Liver (tissue), 9 donors: ENCODE data around the gene RAB17. TPM values are rescaled to one million over a fixed set of nuclear protein-coding genes. Genes with fewer than 3 reads are reported as not detected.
"Not testable (repeated sequence)": the region's sequence is repeated elsewhere in the genome, so short reads cannot be mapped to it uniquely, and the experiment has no call there.

Experiments used
- DNase-seq: peaks from one replicate; pipeline ENCODE4 v3.0.0-alpha.2; 2017; ENCODE audit warnings: low spot score
- H3K27ac ChIP-seq, 2 donors: one replicate each; pipeline ENCODE4 v1.7.0; 2013; ENCODE audit warnings: inconsistent platforms in 2 of 2, low read length in 2 of 2, control low read depth in 1 of 2, low read depth in 1 of 2, mild to moderate bottlenecking in 1 of 2
- H3K27me3 ChIP-seq, 4 donors: one replicate each; pipeline versions ENCODE4 v1.6.1 to v1.7.0; 2013; ENCODE audit warnings: low read length in 3 of 4, inconsistent platforms in 1 of 4, mild to moderate bottlenecking in 1 of 4, moderate library complexity in 1 of 4; ENCODE audit not compliant: control insufficient read depth in 4 of 4, insufficient read depth in 4 of 4
- H3K36me3 ChIP-seq, 4 donors: one replicate each; pipeline versions ENCODE4 v1.6.1 to v1.7.0; 2013; ENCODE audit warnings: low read length in 3 of 4, mild to moderate bottlenecking in 3 of 4, low read depth in 1 of 4, moderate library complexity in 1 of 4; ENCODE audit not compliant: control insufficient read depth in 4 of 4, insufficient read depth in 3 of 4
- H3K4me1 ChIP-seq, 4 donors: one replicate each; pipeline versions ENCODE4 v1.6.1 to v1.7.0; 2013; ENCODE audit warnings: low read length in 3 of 4, mild to moderate bottlenecking in 3 of 4, moderate library complexity in 1 of 4; ENCODE audit not compliant: control insufficient read depth in 4 of 4, insufficient read depth in 4 of 4
- H3K4me3 ChIP-seq, 3 donors: one replicate each; pipeline versions ENCODE4 v1.6.1 to v1.7.0; 2013; ENCODE audit warnings: low read length in 3 of 3, control low read depth in 1 of 3, low read depth in 1 of 3, mild to moderate bottlenecking in 1 of 3
- H3K9ac ChIP-seq, 2 donors: one replicate each; pipeline ENCODE4 v1.7.0; 2013; ENCODE audit warnings: low read length in 2 of 2, mild to moderate bottlenecking in 2 of 2, moderate library complexity in 2 of 2, control low read depth in 1 of 2, low read depth in 1 of 2
- H3K9me3 ChIP-seq, 4 donors: one replicate each; pipeline versions ENCODE4 v1.6.1 to v1.7.0; 2013; ENCODE audit warnings: low read length in 3 of 4; ENCODE audit not compliant: control insufficient read depth in 4 of 4
- ATF3 ChIP-seq: IDR thresholded peaks from 2 replicates; pipeline ENCODE4 v1.6.1; 2016; ENCODE audit warnings: antibody characterized with exemption
- EGR1 ChIP-seq, 2 donors: IDR thresholded peaks; 2 replicates each; pipeline ENCODE4 v1.6.1; 2016 to 2018; ENCODE audit warnings: antibody characterized with exemption in 2 of 2, low read depth in 2 of 2
- FOXA1 ChIP-seq: IDR thresholded peaks from 2 replicates; pipeline ENCODE4 v1.6.1; 2016; ENCODE audit warnings: antibody characterized with exemption
- FOXA2 ChIP-seq: IDR thresholded peaks from 2 replicates; pipeline ENCODE4 v1.6.1; 2016; ENCODE audit warnings: antibody characterized with exemption
- HNF4A ChIP-seq, 2 donors: conservative IDR thresholded peaks; 2 replicates each; pipeline ENCODE4 v1.6.1; 2016; ENCODE audit warnings: antibody characterized with exemption in 2 of 2, mild to moderate bottlenecking in 2 of 2
- HNF4G ChIP-seq: IDR thresholded peaks from 2 replicates; pipeline ENCODE4 v1.6.1; 2016; ENCODE audit warnings: antibody characterized with exemption
- JUND ChIP-seq, 2 donors: IDR thresholded peaks; 2 replicates each; pipeline ENCODE4 v1.6.1; 2016; ENCODE audit warnings: antibody characterized with exemption in 2 of 2
- MAX ChIP-seq: IDR thresholded peaks from 2 replicates; pipeline ENCODE4 v1.6.1; 2016; ENCODE audit warnings: antibody characterized with exemption
- NR2F2 ChIP-seq: IDR thresholded peaks from 2 replicates; pipeline ENCODE4 v1.6.1; 2016; ENCODE audit warnings: antibody characterized with exemption
- RAD21 ChIP-seq, 2 donors: IDR thresholded peaks; 2 replicates each; pipeline ENCODE4 v1.6.1; 2016; ENCODE audit warnings: antibody characterized with exemption in 2 of 2, mild to moderate bottlenecking in 2 of 2
- REST ChIP-seq: IDR thresholded peaks from 2 replicates; pipeline ENCODE4 v1.6.1; 2016; ENCODE audit warnings: antibody characterized with exemption, mild to moderate bottlenecking
- RXRA ChIP-seq, 2 donors: IDR thresholded peaks; 2 replicates each; pipeline ENCODE4 v1.6.1; 2017 to 2018; ENCODE audit warnings: antibody characterized with exemption in 2 of 2, mild to moderate bottlenecking in 1 of 2
- SP1 ChIP-seq: IDR thresholded peaks from 2 replicates; pipeline ENCODE4 v1.6.1; 2018; ENCODE audit warnings: antibody characterized with exemption, mild to moderate bottlenecking
- TAF1 ChIP-seq: conservative IDR thresholded peaks from 2 replicates; pipeline ENCODE4 v1.6.1; 2016; ENCODE audit warnings: antibody characterized with exemption, mild to moderate bottlenecking
- ZBTB33 ChIP-seq: IDR thresholded peaks from 2 replicates; pipeline ENCODE4 v1.6.1; 2016; ENCODE audit warnings: antibody characterized with exemption
- WGBS: extraction: QIAGEN DNeasy Blood & Tissue Kit; methylation state at CpG from one replicate; pipeline ENCODE4 v1.1.7; 2013; 5-methylcytosine and 5-hydroxymethylcytosine counted together
- polyA plus RNA-seq, 2 donors: library from polyadenylated mRNA; stranded (reverse) in 1 of 2; unstranded in 1 of 2; fragments of 200-250 nt in 1 of 2; fragments of >200 nt in 1 of 2; fragmentation: Nextera tagmentation in 1 of 2; extraction: Ambion mirVana in 1 of 2; gene quantifications; one replicate each; pipeline versions ENCODE4 v1.2.1 to v1.2.3, GENCODE V29; 2013 to 2015
- total RNA-seq, 2 donors: library from RNA; depleted of rRNA; stranded (reverse); fragments of >200 nt; gene quantifications; one replicate each; pipeline ENCODE4 v1.2.3, GENCODE V29; 2014
- TF ChIP-seq, protein P1 (sequence below): fragments of 150-350 bp; IDR thresholded peaks from 2 replicates; pipeline ENCODE4 v1.5.1; 2017; ENCODE audit warnings: improper control_type of control experiment, low read depth, low read length; ENCODE audit not compliant: missing input control
- donor health status: healthy.
- donor health status: healthy.
- donor health status: healthy.
- donor health status: healthy.
- donor health status: healthy.

RAB17 gene
- total and polyA plus RNA-seq, 4 donors: 17.8 to 96.5 (median 74.9) TPM

- Histone ChIP-seq H3K27ac (no peak overlapping the region), H3K9ac (no peak overlapping the region), H3K4me3 (no peak overlapping the region), H3K27me3 (no peaks in the 10 kb centered on the region), H3K36me3 (no peaks in the 10 kb centered on the region), H3K4me1 (peaks cover 9 to 43% (median 18%) of the 10 kb centered on the region in 4 donors), H3K9me3 (no peaks in the 10 kb centered on the region)
- TF ChIP-seq HNF4A (conservative IDR thresholded peaks at IDR 0.05) (no peak), FOXA2 (no peak), RAD21 (IDR thresholded peaks at IDR 0.05) (no peak), SP1 (no peak), ATF3 (no peak), REST (no peak), ZBTB33 (no peak), HNF4G (no peak), NR2F2 (no peak), RXRA (IDR thresholded peaks at IDR 0.05) (no peak), JUND (IDR thresholded peaks at IDR 0.05) (no peak)
- DNase-seq: no peak
- WGBS: 93% methylated on average over 13 of the region's 13 CpGs
Observed at GRCh38 chr2:237596520-237597195, 6.1 kb upstream of the RAB17 start.

DNA sequence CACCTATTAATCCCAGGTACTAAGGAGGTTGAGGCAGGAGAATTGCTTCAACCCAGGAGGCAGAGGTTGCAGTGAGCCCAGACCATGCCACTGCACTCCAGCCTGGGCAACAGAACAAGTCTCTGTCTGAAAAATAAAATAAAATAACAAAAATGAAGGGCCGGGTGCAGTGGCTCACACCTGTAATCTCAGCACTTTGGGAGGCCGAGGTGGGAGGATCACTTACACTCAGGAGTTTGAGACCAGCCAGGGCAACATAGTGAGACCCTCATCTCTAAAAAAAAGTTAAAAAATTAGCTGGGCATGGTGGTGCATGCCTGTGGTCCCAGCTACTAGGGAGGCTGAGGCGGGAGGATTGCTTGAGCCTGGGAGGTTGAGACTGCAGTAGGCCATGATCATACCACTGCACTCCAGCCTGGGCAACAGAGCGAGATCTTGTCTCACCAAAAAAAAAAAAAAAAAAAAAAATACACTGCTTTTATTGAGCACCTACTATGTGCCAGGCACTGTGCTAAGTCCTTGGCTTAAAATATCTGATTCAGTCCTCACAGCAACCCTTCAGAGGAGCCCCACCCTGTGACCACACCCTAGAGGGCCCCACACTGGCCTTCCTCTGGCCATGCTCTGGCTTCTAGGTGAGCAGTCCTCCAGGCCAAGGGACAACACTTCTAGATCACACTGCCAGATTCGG, 5.4 kb upstream of the RAB17 start:
- not testable (repeated sequence) for H3K9ac ChIP-seq, H3K9me3 ChIP-seq, H3K36me3 ChIP-seq, H3K27me3 ChIP-seq, DNase-seq, H3K4me3 ChIP-seq
- Histone ChIP-seq H3K27ac (peak overlapping the region in 1 of 2 donors; percentile 85), H3K4me1 (peaks cover 12 to 43% (median 23%) of the 10 kb centered on the region in 4 donors)
- 92% methylated on average over 5 of the region's 5 CpGs for WGBS

GRCh38 chr2:237594514-237594871, 4.0 kb upstream of the RAB17 start:
- Histone ChIP-seq H3K36me3 (no peaks in the 10 kb centered on the region), H3K9me3 (no peaks in the 10 kb centered on the region), H3K27me3 (no peaks in the 10 kb centered on the region), H3K9ac (no peak overlapping the region), H3K4me3 (no peak overlapping the region), H3K4me1 (peaks cover 12 to 37% (median 23%) of the 10 kb centered on the region in 4 donors), H3K27ac (peak overlapping the region; percentile 56 to 85)
- TF ChIP-seq FOXA1 (no peak), JUND (IDR thresholded peaks at IDR 0.05) (no peak), TAF1 (no peak), FOXA2 (no peak), MAX (no peak), NR2F2 (no peak), EGR1 (IDR thresholded peaks at IDR 0.05; ENCODE audit: low read depth in 2 of 2) (no peak), ATF3 (no peak), SP1 (no peak)
- TF ChIP-seq, protein P1, sequence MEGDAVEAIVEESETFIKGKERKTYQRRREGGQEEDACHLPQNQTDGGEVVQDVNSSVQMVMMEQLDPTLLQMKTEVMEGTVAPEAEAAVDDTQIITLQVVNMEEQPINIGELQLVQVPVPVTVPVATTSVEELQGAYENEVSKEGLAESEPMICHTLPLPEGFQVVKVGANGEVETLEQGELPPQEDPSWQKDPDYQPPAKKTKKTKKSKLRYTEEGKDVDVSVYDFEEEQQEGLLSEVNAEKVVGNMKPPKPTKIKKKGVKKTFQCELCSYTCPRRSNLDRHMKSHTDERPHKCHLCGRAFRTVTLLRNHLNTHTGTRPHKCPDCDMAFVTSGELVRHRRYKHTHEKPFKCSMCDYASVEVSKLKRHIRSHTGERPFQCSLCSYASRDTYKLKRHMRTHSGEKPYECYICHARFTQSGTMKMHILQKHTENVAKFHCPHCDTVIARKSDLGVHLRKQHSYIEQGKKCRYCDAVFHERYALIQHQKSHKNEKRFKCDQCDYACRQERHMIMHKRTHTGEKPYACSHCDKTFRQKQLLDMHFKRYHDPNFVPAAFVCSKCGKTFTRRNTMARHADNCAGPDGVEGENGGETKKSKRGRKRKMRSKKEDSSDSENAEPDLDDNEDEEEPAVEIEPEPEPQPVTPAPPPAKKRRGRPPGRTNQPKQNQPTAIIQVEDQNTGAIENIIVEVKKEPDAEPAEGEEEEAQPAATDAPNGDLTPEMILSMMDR: no peak
- WGBS: 49% methylated on average over 5 of the region's 5 CpGs
- no peak for DNase-seq
